H7 (cell line): Measurements from ENCODE around the gene SPACA7. TPM values are rescaled to one million over a fixed set of nuclear protein-coding genes. Genes with fewer than 3 reads are reported as not detected.

Experiments used
- DNase-seq: peaks from one replicate; pipeline ENCODE4 v3.0.0; 2012
- H3K27me3 ChIP-seq: 2 replicates; pipeline ENCODE4 v1.6.0; 2011; ENCODE audit warnings: mild to moderate bottlenecking, low read length; ENCODE audit not compliant: control insufficient read depth, insufficient read depth
- H3K36me3 ChIP-seq: replicated peaks from 2 replicates; pipeline ENCODE4 v1.5.1; 2011; ENCODE audit warnings: low read length; ENCODE audit not compliant: control insufficient read depth, insufficient read depth
- H3K4me3 ChIP-seq: 2 replicates; pipeline ENCODE4 v1.5.1; 2011; ENCODE audit warnings: low read depth, mild to moderate bottlenecking, control low read depth, low read length, moderate library complexity; ENCODE audit not compliant: insufficient read depth
- total RNA-seq: library from RNA; depleted of rRNA; stranded (reverse); fragments of >200 nt; shearing (Covaris generic); gene quantifications from 2 replicates; pipeline ENCODE4 v1.2.3, GENCODE V29; 2014

Gene SPACA7
- total RNA-seq, 1 experiment from 2014 or later, result not detected

DNA sequence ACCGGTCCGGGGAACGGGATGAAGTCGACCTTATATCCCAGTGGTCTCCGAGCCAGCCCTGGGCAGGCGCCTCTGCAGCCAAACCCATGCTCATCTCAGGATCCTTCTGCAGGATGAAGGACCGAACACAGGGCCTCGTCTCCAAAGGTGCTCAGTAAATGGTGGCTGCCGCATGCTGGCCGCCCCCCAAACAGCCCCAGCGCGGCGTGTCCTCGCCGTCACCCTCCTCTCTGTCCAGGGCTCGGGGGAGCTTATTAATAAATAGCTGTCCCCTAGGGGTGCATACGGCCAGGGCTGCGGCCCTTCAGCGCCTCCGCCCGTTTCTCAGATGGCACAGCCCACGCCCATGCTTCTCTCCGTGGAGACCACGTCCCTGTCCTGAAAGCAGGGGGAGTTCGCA is 32.6 kb upstream of the SPACA7 start:
- no peak overlapping the region for H3K4me3 ChIP-seq
- DNase-seq, result no peak
- H3K36me3 ChIP-seq, result no peaks in the 10 kb centered on the region
- H3K27me3 ChIP-seq, result 0 out of 2 replicates have a peak, but pooled peaks cover 2% of the 10 kb centered on the region

DNA sequence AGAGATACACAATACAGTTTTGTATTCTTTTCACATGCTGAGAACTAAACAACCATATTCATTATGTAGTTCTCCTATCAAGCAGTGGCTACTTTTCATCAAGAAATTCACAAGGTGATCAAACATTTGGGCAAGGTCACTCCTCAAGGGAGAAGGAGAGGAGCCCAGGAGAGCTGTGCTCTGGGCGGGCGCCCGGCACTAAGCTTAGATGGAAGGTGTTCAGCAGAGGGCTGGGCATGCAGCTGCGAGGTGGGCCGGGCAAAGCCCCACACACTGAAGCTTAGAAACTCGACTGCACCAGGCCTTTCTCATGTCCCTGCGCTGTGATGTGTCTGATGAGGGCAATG is 30.4 kb upstream of the SPACA7 start:
- no peak overlapping the region for H3K4me3 ChIP-seq
- H3K36me3 ChIP-seq, result no peaks in the 10 kb centered on the region
- 0 out of 2 replicates have a peak, but pooled peaks cover 2% of the 10 kb centered on the region for H3K27me3 ChIP-seq
- no peak for DNase-seq

DNA sequence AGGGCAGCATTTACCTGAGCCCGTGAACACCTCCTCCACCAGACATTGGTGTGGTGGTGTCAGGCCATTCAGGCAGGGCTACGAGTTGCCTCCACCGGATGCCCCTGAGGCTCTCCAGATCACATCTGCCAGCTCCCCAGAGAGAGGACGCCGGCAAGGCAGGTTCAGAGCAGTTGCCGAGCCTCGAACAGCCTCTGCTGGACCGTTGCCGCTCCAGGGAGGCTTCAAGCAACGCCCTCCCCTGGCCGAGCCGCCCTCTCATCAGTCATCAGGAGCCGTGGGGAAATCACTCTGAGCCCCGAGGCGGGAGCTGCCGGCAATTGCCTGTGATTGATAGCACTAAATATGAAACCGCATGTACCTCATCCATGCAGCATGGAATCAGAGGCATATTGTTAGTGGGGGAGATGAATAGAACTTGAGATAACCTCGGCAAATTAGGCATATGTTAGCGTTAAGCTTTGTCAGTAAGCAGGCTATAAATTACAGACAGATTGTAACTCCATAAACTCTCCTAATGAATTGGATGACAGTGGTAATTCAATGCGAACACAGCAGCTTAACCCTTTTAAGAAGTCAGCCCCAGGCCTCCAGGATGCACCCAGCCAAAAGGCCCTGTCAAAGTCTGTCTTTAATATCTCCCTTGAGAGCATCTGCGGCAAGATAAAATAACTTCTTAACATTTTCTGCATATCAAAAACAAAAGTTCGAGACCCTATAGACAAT is 29.8 kb upstream of the SPACA7 start:
- H3K4me3 ChIP-seq, result no peak overlapping the region
- H3K36me3 ChIP-seq, result no peaks in the 10 kb centered on the region
- DNase-seq, result no peak

DNA sequence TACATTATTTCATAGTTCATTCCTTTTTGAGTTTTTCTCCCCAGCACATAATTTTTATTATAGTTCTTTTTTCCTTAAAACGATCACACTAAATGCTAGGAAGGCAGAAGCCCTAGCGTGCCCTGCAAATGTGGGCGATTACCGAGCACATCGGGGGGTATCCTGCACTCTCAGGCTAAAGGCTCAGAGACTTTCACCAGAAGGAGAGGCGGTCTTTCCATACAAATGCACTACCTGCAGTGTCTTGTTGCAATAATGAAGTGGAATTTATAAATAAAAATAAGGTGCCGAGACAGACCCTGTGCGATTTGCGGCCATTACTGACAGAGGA is 29.3 kb upstream of the SPACA7 start:
- Histone ChIP-seq H3K4me3 (no peak overlapping the region), H3K36me3 (no peaks in the 10 kb centered on the region), H3K27me3 (0 out of 2 replicates have a peak, but pooled peaks cover 2% of the 10 kb centered on the region)
- DNase-seq, result peak; percentile 77

More for the DNA sequence above, 29.8 kb upstream of the SPACA7 start:
- H3K27me3 ChIP-seq, result 0 out of 2 replicates have a peak, but pooled peaks cover 2% of the 10 kb centered on the region

DNA sequence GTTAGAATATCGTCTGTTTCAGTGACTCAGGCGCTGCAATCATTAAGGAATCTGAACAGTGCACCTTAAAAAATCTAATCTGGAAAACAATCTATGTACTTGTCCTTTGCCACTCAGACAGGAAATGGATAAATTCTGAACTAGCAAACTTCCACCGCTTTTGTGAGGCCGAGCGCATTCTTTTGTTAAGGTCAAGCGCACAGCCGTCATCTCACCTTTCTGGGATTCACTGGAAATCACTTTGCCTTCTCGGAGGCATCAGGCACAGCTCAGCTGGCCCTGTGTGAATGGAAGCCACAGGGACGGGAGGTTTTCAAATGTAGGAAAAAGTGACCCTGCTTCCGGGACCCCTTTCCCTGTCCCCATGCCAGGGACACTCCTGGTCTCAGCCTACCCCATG is 28.2 kb upstream of the SPACA7 start:
- DNase-seq, result no peak
- Histone ChIP-seq H3K36me3 (no peaks in the 10 kb centered on the region), H3K27me3 (0 out of 2 replicates have a peak, but pooled peaks cover 2% of the 10 kb centered on the region), H3K4me3 (no peak overlapping the region)

DNA sequence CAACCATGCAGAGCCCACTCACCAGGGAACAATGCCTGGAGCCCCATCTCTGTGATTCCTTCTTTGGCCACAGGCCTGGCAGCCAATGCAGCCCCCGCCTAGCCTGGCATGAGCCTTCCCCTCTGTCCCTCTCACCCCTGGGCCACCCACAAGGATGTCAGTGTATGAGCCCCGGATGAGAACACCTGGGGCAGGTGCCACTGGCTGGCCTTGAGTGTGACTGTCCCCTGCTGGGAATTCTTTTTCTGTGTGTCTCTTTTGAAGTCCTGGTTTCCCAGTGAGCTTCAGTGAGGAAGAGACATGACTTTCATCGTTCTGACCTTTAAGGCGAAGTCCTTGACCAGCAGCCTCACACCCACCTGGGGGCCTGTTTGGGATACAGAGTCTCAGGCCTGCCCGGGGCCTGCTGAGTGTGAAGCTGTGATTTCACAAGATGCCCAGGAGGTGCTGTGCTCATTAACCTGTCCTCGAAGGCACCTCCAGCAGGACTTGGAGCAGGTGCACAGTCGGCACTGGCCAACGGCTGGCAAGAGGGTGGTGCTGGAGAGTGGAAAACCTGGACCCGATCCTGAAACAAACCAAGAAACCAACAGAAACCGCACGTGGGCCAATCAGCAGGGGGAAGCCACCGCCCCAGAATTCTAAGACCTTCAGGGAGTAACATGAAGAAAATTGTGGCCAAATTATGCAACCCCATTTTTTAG is 27.4 kb upstream of the SPACA7 start:
- 0 out of 2 replicates have a peak, but pooled peaks cover 2% of the 10 kb centered on the region for H3K27me3 ChIP-seq
- no peaks in the 10 kb centered on the region for H3K36me3 ChIP-seq
- DNase-seq, result peak; percentile 23
- no peak overlapping the region for H3K4me3 ChIP-seq

DNA sequence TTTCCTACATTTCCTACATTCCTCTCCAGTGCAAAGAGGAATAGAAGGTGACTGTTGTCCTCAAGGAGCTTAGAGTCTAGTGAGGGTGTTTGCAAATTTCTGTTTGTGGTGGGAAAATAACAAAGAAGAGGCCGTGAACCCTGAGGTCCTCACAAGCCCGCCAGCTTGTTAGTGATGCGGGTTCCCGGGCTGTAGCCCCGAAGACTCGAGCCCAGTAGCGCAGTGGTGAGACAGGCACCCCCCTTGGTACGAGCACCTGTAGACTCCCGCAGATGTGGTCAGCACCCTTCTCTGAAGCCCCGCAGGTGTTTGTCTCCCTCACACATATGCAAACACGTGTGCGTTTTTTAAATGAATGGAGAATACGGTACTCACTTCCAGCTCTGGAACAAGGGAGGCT is 26.5 kb upstream of the SPACA7 start:
- no peak for DNase-seq
- no peaks in the 10 kb centered on the region for H3K36me3 ChIP-seq
- 0 out of 2 replicates have a peak, but pooled peaks cover 2% of the 10 kb centered on the region for H3K27me3 ChIP-seq
- no peak overlapping the region for H3K4me3 ChIP-seq

DNA sequence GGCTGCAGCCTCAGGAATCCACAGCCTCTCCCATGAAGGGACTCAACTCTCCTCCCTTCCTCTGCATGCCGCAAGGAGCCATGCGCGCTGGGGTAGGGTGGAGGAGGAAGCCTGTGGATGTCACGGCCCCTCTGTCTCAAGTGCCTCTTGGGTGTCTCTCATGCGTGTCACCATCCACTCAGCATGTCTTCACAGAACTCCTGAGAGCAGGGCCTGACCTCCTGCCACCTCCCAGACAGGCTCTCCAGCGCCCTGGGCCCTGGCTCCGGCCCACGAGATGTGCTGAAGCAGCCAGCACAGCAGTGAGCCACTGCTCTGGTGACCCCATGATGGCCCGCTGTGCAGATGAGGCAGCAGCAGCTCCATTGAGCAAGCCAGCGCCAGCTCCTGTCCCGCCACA is 25.9 kb upstream of the SPACA7 start:
- Histone ChIP-seq H3K4me3 (no peak overlapping the region), H3K27me3 (0 out of 2 replicates have a peak, but pooled peaks cover 2% of the 10 kb centered on the region), H3K36me3 (no peaks in the 10 kb centered on the region)
- DNase-seq, result no peak

DNA sequence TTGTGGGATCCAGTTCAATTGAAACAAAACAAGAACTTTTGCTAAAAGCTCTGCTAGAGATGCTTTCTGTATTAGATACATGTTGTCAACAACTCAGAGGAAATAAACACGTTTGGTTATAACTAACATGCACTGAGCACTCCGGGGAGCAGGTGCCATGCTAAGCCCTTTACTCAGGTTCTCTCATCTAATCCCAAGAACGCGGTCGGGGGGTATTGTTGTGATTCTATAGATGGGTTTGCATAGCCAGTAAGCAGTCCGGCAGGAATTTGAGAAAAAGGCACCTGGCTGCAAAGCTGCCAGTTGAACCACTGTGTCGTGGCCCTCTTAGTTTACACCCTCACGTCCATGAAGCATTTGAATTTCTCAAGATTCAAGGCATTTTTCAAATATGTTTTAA is 24.3 kb upstream of the SPACA7 start:
- DNase-seq, result peak; percentile 78
- H3K4me3 ChIP-seq, result no peak overlapping the region
- no peaks in the 10 kb centered on the region for H3K36me3 ChIP-seq
- no peaks in the 10 kb centered on the region for H3K27me3 ChIP-seq

DNA sequence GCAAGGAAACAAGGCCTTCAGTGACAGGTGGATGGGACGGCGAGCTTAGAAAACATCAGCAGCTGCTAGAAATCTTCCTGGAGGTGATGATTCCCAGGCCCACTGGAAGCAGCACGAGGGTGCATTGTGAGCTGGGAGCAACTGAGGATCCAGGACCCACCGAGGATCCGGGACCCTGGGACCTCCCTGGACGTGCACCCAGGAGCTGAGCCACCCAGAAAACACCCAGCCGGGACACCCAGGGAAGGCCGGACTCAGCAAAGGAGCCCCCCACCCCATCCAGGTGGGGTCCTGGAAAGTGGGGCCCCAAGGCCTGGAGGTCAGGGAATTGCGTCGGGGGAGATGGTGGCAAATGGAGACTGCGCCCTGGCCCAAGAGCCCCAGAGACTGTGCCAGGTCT is 22.3 kb upstream of the SPACA7 start:
- H3K4me3 ChIP-seq, result no peak overlapping the region
- H3K27me3 ChIP-seq, result no peaks in the 10 kb centered on the region
- H3K36me3 ChIP-seq, result no peaks in the 10 kb centered on the region
- no peak for DNase-seq

DNA sequence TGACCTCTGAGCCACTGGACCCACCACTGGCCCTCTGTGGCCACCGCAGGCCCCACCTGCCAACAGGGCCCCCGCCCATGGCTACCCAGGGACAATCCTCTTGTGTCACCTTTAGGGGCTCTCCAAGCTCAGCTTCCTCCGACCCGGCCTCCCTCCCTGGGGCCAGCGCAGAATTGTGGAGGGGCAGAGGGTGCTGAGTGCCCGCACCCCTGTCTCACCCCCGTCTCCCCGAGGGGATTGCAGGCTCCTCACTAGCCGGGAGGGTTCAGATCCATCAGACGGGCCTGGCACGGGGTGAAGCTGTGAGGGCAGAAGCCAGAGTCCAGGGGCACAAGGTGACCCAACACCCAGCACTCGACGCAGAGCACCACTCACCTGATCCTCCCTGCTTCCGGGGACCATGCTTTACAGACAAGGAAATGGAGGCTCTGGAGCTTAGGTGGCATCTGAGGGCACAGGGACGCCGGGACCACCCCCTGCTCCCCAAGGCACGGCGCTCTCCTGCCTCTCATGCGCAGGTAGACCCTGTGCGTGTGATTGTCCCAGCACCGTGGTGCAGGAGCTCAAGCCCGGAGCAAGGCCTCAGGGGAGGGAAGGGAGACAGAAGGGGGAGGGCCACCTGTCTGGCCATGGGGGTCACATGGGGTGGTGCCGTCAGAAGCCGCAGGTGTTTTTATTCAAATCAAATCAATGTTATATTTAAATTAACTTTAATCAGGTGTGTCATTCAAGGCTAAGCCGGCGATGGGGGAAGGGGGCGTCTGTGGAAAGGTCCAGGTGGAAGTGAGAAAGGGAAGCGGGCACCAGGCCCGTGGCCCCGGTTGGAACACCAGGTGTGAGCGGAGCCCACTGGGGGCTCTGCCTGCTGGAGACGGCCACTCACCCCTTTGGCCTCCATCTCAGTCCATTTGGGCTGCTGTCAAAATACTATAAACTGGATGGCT is 21.6 kb upstream of the SPACA7 start:
- H3K27me3 ChIP-seq, result no peaks in the 10 kb centered on the region
- H3K36me3 ChIP-seq, result no peaks in the 10 kb centered on the region
- DNase-seq, result no peak
- no peak overlapping the region for H3K4me3 ChIP-seq

DNA sequence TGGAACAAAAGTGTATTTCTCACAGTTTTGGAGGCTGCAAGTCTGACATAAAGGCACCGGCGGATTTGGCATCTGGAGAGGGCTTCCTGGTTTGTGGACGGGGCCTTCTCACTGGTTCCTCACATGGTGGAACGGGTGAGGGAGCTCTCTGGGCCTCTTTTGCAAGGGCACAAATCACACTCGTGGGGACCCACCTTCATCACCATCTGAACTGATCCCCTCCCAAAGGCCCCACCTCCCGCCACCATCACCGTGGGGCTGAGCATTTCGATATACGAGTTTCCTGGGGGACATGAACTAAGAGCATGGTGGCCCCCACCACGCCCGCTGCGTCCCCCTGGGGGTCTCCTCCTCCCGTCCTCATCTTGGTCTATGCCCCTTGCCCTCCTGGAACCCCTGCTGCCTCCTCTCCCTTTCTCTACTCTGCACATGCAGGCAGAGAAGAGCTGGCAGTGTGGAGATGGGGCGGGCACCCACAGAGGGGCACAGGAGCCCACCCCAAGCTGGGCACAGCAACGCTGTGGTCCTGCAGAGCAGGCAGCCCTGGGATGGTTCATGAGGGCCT is 20.8 kb upstream of the SPACA7 start:
- H3K36me3 ChIP-seq, result no peaks in the 10 kb centered on the region
- no peak for DNase-seq
- no peaks in the 10 kb centered on the region for H3K27me3 ChIP-seq
- H3K4me3 ChIP-seq, result no peak overlapping the region

DNA sequence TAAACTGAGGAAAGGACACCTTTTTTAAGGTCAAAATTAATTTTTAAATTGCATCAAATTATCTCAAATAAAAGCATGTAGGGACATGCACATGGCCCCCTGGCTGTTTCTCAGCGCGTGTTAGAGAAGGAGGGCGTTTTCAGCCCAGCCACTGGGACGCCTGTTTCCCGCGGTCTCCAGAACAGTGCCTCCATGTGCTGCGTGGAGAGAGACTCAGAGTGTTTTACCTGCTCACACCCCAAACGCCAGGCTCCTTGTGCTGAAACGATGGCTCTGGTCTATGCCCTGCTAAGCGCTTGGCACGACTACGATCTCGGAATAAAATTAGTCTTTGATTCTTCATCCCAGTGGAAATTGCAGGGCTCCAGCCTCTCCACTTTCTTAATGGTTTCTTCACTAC is 20.0 kb upstream of the SPACA7 start:
- H3K27me3 ChIP-seq, result no peaks in the 10 kb centered on the region
- H3K36me3 ChIP-seq, result no peaks in the 10 kb centered on the region
- no peak overlapping the region for H3K4me3 ChIP-seq
- DNase-seq, result no peak

DNA sequence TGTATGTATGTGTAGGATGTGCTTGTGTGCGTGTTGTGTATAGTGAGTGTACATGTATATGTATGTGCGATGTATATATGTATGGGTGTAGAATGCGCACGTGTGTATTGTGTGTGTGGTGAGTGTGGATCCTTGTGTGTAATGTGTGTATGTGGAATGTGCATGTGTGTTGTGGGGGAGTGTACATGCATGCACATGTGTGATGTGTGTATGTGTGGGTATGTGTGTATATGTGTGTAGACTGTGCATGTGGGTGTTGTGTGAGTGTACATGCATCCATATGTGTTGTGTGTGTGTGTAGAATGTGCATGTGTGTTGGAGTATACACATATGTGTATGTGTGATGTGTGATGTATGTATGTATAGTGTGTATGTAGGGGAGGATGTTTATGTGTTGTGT is 18.0 kb upstream of the SPACA7 start:
- no peak for DNase-seq
- Histone ChIP-seq H3K27me3 (no peaks in the 10 kb centered on the region), H3K4me3 (no peak overlapping the region)

More for the DNA sequence above, 18.0 kb upstream of the SPACA7 start:
- H3K36me3 ChIP-seq, result no peaks in the 10 kb centered on the region
